ENCODE data around the gene PXMP2.
A peak's percentile ranks its signal among the peaks of the same experiment; 100 is the strongest.

PXMP2 gene

DNA sequence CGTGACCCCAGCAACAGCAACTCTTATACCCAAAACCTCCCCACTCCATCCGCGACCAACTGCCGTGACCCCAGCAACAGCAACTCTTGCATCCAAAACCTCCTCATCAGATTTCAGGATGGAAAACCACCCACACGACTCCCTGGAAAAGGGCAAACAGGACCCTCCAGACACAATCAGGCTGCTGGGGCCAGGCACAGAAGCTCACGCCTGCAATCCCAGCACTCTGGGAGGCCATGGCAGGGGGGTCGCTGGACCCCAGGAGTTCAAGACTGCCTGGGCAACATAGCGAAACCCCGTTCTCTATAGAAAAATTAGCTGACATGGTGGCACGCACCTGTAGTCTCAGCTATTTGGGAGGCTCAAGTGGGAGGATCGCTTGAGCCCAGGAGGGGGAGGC, 43.0 kb downstream of the PXMP2 start:
- H3K4me3 ChIP-seq (ENCODE audit: low read depth, low read length), result no peak overlapping the region
- no peak for DNase-seq (ENCODE audit: low read depth)
- TF ChIP-seq, protein P1, sequence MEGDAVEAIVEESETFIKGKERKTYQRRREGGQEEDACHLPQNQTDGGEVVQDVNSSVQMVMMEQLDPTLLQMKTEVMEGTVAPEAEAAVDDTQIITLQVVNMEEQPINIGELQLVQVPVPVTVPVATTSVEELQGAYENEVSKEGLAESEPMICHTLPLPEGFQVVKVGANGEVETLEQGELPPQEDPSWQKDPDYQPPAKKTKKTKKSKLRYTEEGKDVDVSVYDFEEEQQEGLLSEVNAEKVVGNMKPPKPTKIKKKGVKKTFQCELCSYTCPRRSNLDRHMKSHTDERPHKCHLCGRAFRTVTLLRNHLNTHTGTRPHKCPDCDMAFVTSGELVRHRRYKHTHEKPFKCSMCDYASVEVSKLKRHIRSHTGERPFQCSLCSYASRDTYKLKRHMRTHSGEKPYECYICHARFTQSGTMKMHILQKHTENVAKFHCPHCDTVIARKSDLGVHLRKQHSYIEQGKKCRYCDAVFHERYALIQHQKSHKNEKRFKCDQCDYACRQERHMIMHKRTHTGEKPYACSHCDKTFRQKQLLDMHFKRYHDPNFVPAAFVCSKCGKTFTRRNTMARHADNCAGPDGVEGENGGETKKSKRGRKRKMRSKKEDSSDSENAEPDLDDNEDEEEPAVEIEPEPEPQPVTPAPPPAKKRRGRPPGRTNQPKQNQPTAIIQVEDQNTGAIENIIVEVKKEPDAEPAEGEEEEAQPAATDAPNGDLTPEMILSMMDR (conservative IDR thresholded peaks at IDR 0.05; ENCODE audit: low read depth, low read length), result no peak

DNA sequence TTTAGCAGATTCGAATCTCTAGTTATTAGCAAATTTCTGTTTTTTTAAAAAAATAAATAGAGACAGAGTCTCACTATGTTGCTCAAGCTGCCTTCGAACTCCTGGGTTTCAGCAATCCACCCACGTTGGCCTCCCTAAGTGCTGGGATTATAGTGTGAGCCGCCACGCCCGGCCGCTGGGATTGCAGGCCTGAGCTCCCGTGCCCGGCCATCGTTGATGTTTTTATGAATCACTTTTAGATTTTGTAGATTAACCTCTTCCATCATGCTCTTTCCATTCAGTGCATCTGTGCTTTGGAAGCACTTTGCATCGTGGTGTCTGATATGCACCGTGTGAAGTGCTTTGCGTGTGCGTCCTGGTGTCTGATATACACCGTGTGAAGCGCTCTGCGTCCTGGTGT, 44.2 kb downstream of the PXMP2 start:
- no peak overlapping the region for H3K4me3 ChIP-seq (ENCODE audit: low read depth, low read length)
- DNase-seq (ENCODE audit: low read depth), result no peak
- TF ChIP-seq, protein P1 (conservative IDR thresholded peaks at IDR 0.05; ENCODE audit: low read depth, low read length), result no peak

GRCh38 chr12:132734206-132734605, 46.8 kb downstream of the PXMP2 start:
- H3K4me3 ChIP-seq (ENCODE audit: low read depth, low read length), result no peak overlapping the region
- DNase-seq (ENCODE audit: low read depth), result peak; percentile 84
- TF ChIP-seq, protein P1 (conservative IDR thresholded peaks at IDR 0.05; ENCODE audit: low read depth, low read length), result no peak

DNA sequence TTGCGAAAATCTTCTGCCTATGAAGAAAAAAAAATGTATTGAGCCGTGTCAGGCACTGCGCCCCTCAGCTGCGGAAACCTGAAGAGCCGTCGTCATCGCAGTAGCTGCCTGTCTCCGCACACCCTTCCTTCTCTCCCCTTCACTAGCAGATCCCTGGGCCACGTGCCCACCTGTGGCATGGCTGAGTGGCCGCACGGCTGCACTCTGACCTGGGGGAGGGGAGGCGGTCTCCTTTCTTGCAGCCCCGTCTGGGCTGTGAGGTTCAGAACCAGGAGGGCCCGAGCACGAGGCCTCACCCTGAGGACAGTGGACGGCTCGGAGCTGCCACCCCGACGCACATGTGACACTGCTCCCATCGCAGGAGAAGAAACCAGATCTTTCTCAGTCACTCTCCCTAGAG, 48.1 kb downstream of the PXMP2 start:
- no peak for DNase-seq (ENCODE audit: low read depth)
- TF ChIP-seq, protein P1 (conservative IDR thresholded peaks at IDR 0.05; ENCODE audit: low read depth, low read length), result no peak
- H3K4me3 ChIP-seq (ENCODE audit: low read depth, low read length), result no peak overlapping the region

DNA sequence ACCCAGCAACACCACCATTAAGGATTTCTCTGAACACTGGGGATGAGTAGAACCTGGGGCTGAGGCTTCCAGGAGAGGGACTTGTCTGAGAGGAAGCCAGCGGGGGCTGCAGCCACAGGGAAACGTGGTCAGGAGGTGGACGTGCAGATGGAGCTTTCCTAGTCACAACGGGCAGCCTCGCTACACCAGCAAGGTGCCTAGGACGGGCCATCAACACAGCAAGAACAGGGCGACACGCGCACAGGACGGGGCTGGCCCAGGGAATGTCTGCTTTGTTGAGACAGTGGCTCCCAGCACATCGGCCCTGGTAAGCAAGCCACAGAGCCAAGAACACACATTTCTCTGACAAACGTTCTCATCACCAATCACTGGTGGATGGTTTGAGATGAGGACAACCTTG, 49.0 kb downstream of the PXMP2 start:
- no peak overlapping the region for H3K4me3 ChIP-seq (ENCODE audit: low read depth, low read length)
- TF ChIP-seq, protein P1 (conservative IDR thresholded peaks at IDR 0.05; ENCODE audit: low read depth, low read length), result no peak

GRCh38 chr12:132736913-132737312, 49.5 kb downstream of the PXMP2 start:
- no peak overlapping the region for H3K4me3 ChIP-seq (ENCODE audit: low read depth, low read length)
- TF ChIP-seq, protein P1 (conservative IDR thresholded peaks at IDR 0.05; ENCODE audit: low read depth, low read length), result no peak
- DNase-seq (ENCODE audit: low read depth), result no peak

More for the DNA sequence above, 49.0 kb downstream of the PXMP2 start:
- no peak for DNase-seq (ENCODE audit: low read depth)

DNA sequence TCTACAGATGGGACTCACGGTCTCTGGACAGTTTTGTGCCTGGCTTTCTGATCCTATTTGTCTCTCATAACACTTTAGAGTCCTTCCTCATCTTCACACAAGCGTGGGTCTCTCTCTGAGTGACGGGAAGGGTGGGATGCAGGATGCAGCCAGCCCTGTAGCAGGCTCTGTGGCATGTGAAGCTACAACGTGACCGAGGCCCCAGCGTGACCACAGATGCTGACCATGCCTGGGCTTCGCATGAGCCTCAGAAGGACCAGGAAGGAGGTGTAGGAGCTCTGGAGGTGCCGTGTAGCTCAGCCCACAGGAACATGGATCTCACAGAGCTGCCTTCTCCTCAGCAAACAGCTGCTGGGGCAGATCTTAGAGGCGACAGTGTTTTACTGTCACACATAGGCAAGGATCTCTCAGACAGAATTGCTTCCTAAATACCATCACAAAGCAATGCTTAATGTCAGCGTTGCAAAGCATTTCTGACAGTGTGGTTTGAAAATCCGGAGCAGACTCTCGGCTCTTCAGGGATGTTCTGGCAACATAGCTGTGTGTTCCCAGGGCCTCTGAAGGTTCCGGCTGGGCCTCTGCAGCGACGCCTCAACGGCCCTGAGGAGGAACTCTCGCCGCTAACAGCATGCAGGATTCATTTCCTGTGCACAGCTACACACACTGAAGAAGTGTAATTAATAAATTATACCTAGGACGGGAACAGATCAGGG, 52.4 kb downstream of the PXMP2 start:
- TF ChIP-seq, protein P1 (conservative IDR thresholded peaks at IDR 0.05; ENCODE audit: low read depth, low read length), result no peak
- no peak overlapping the region for H3K4me3 ChIP-seq (ENCODE audit: low read depth, low read length)
- DNase-seq (ENCODE audit: low read depth), result no peak

Measured in choroid plexus epithelial cell (primary cell).